ENCODE data around the gene FBXW9. TPM values are rescaled to one million over a fixed set of nuclear protein-coding genes. Genes with fewer than 3 reads are reported as not detected.
A peak's percentile ranks its signal among the peaks of the same experiment; 100 is the strongest.

FBXW9 gene
- total and polyA plus RNA-seq, 2 of the 13 experiments (the other 11 are each of a cell fraction or from before 2014, with no cell fraction given), result 5.7 to 6.1 TPM

GRCh38 chr19:12722566-12723380, 26.3 kb upstream of the FBXW9 start (continued):
- TF ChIP-seq ZBTB2 (CRISPR knock-in tag; IDR thresholded peaks at IDR 0.05; ENCODE audit: low read depth) (no peak), PAX8 (CRISPR knock-in tag; IDR thresholded peaks at IDR 0.05; ENCODE audit: borderline replicate concordance) (0 out of 2 replicates have a peak, but pooled peaks have one; percentile 61), NR1H2 (CRISPR knock-in tag; IDR thresholded peaks at IDR 0.05; ENCODE audit: borderline replicate concordance, low read depth) (no peak), STAT6 (CRISPR knock-in tag; IDR thresholded peaks at IDR 0.05; ENCODE audit: borderline replicate concordance) (no peak), MLX (CRISPR knock-in tag; IDR thresholded peaks at IDR 0.05) (peak; percentile 83; the same call in 1 of the 2 replicates), KLF6 (CRISPR knock-in tag; IDR thresholded peaks at IDR 0.05) (0 out of 2 replicates have a peak, but pooled peaks have one; percentile 44), STAG1 (CRISPR knock-in tag; IDR thresholded peaks at IDR 0.05) (no peak), ZNF788 (CRISPR knock-in tag; IDR thresholded peaks at IDR 0.05; ENCODE audit: borderline replicate concordance) (peak; percentile 76; the same call in 1 of the 2 replicates), MYPOP (CRISPR knock-in tag; IDR thresholded peaks at IDR 0.05) (0 out of 2 replicates have a peak, but pooled peaks have one; percentile 24), ZHX1 (CRISPR knock-in tag; IDR thresholded peaks at IDR 0.05; ENCODE audit: low read depth) (no peak), PHF5A (CRISPR knock-in tag; IDR thresholded peaks at IDR 0.05; ENCODE audit: low read depth, unreplicated experiment) (peak; percentile 82), DR1 (CRISPR knock-in tag; IDR thresholded peaks at IDR 0.05) (no peak; the same call in 1 of the 2 replicates), ZNF552 (CRISPR knock-in tag; IDR thresholded peaks at IDR 0.05; ENCODE audit: borderline replicate concordance) (0 out of 2 replicates have a peak, but pooled peaks have one; percentile 34), USF2 (IDR thresholded peaks at IDR 0.05; ENCODE audit: low read depth, low read length) (peak; percentile 99), USF2 (CRISPR knock-in tag; IDR thresholded peaks at IDR 0.05; ENCODE audit: borderline replicate concordance) (peak; percentile 97; the same call in 1 of the 2 replicates), ZNF629 (CRISPR knock-in tag; conservative IDR thresholded peaks at IDR 0.05) (no peak), DMAP1 (CRISPR knock-in tag; IDR thresholded peaks at IDR 0.05) (peak; percentile 68)
